Left cardiac atrium (tissue), 4 donors: Measurements from ENCODE around the gene DCST1. TPM values are rescaled to one million over a fixed set of nuclear protein-coding genes. Genes with fewer than 3 reads are reported as not detected.
"Not testable (repeated sequence)": the region's sequence is repeated elsewhere in the genome, so short reads cannot be mapped to it uniquely, and the experiment has no call there.

Source experiments
- ATAC-seq, 2 donors: fragments of 200-7000 bp; cut with Tn5 transposase; one replicate each; pipeline ENCODE4 v1.9.1; 2020; ENCODE audit warnings: mild to moderate bottlenecking in 2 of 2, moderate library complexity in 2 of 2
- DNase-seq: peaks from one replicate; pipeline ENCODE4 v3.0.0-alpha.2; 2020
- intact Hi-C, 2 donors: fragments of 100-400 bp; cut with DNase I; formaldehyde crosslinking; loops; one replicate each; pipeline versions ENCODE4 v1.14.1 to v1.15.1; 2022 to 2023
- long read RNA-seq: library from polyadenylated mRNA; unstranded; transcript quantifications from one replicate; pipeline ENCODE4 v2.0.0, GENCODE V29; 2021
- total RNA-seq, 2 donors: library from RNA; stranded (reverse); fragmentation: NEBNext Ultra II Directional; extraction: Animal tissue kit (Norgen Biotek cat#: 25700); gene quantifications; one replicate each; pipeline ENCODE4 v1.2.1, GENCODE V29; 2021
- donor health status: DM: no; HTN: yes; CAD: no.
- donor health status: DM: no; HTN: yes; CAD: no; lungs with severe emphysema.
- donor health status: DM: yes; HTN: yes; CAD: no.
- donor health status: Dilated cardiomyopathy.

Gene DCST1, protein sequence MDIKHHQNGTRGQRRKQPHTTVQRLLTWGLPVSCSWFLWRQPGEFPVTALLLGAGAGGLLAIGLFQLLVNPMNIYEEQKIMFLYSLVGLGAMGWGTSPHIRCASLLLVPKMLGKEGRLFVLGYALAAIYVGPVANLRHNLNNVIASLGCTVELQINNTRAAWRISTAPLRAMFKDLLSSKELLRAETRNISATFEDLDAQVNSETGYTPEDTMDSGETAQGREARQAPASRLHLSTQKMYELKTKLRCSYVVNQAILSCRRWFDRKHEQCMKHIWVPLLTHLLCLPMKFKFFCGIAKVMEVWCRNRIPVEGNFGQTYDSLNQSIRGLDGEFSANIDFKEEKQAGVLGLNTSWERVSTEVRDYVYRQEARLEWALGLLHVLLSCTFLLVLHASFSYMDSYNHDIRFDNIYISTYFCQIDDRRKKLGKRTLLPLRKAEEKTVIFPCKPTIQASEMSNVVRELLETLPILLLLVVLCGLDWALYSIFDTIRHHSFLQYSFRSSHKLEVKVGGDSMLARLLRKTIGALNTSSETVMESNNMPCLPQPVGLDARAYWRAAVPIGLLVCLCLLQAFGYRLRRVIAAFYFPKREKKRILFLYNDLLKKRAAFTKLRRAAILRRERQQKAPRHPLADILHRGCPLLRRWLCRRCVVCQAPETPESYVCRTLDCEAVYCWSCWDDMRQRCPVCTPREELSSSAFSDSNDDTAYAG
- total RNA-seq: not detected
- long read RNA-seq, partial matches to known transcripts: 0 of 1 reads
- long read RNA-seq, other reads (novel, unspliced or antisense): 1 of 1 reads

- ATAC-seq: no peak
- intact Hi-C loops: loop anchor here in 1 of 2 donors (10.0 kb wide), 1 partner anchor 129 kb away; no protein-coding TSS in a partner anchor
- DNase-seq: no peak
Measured at GRCh38 chr1:155033524-155033923, at the start of gene DCST1, which contains the start of gene DCST2. TSS of gene DCST1 (plus strand) at chr1:155033824. CDS start at chr1:155034037, 213 bp downstream. TSS of gene DCST2 (minus strand) at chr1:155033781. CDS start at chr1:155033701, 80 bp downstream.

GRCh38 chr1:154986736-154987135 lies 46.9 kb upstream of the DCST1 start:
- intact Hi-C loops, ATAC-seq, DNase-seq: not testable (repeated sequence)

DNA sequence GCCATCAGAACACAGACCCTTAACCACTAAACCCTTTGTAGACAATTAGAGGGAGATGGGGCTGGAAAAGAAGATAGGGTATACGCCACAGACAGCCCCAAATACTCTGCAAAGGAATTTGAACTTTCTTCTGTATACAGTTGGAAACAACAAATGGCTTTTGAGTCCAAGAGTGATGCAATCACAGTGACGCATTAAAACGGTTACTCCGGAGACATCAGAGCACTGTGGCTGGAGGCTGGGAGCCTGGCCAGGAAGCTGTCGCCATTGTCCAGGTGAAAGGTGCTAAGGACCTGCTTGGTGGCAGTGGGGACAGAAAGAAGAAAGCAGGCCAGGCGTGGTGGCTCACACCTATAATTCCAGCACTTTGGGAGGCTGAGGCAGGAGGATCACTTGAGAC lies 46.3 kb upstream of the DCST1 start:
- intact Hi-C loops: no loop called here
- no peak for ATAC-seq
- no peak for DNase-seq

DNA sequence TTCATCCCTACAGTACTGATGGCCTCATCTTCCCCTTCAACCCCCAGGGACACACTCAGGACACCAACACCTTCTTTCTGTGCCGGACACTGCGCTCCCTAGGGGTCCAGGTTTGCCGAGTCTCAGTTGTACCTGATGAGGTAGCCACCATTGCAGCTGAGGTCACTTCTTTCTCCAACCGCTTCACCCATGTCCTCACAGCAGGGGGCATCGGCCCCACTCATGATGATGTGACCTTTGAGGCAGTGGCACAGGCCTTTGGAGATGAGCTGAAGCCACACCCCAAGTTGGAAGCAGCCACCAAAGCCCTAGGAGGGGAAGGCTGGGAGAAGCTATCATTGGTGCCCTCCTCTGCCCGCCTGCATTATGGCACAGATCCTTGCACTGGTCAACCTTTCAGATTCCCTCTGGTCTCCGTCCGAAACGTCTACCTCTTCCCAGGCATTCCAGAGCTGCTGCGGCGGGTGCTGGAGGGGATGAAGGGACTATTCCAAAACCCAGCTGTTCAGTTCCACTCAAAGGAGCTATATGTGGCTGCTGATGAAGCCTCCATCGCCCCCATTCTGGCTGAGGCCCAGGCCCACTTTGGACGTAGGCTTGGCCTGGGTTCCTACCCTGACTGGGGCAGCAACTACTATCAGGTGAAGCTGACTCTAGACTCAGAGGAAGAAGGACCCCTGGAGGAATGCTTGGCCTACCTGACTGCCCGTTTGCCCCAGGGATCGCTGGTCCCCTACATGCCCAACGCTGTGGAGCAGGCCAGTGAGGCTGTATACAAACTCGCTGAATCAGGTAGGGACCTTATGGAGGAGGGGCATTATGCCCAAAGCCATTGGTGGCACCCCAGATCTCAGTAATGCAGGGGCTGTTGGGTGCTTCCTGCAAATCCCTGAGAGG lies 45.3 kb upstream of the DCST1 start:
- intact Hi-C loops: no loop called here
- DNase-seq (no peak), ATAC-seq (no peak)

DNA sequence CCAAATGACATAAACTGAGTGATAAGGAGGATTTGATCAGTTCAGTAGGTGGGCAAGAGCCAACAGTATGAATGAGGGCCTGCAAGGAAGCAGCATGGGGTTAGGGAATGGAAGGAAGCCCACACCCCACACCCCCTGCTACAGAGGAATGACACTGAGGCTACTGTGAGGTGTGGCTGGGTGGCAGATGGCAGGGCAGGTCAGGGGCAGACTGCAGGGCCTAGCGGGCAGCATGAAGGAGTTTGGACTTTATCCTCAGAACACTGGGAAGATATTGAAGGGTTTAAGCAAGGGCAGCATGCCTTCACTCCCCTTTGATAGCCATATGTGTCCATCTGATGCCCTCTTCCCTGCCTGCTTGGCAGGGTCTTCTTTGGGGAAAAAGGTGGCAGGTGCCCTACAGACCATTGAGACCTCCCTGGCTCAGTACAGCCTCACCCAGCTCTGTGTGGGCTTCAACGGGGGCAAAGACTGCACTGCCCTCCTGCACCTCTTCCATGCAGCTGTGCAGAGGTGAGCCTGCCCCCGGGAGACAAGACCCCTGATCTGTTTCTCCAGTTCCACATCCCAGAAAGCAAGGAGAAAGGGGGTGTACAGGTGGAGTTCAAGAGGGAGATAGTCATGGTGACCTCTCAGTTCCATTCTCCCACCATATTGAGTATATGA lies 44.3 kb upstream of the DCST1 start:
- ATAC-seq (no peak), DNase-seq (no peak)
- intact Hi-C loops: no loop called here

- ATAC-seq (no peak), DNase-seq (no peak)
- intact Hi-C loops: no loop called here
Measured at GRCh38 chr1:154990276-154990675, 43.3 kb upstream of the DCST1 start.

GRCh38 chr1:154992721-154993571 lies 40.7 kb upstream of the DCST1 start:
- ATAC-seq (no peak), DNase-seq (no peak)
- intact Hi-C loops: no loop called here

- DNase-seq (no peak), ATAC-seq (no peak)
- intact Hi-C loops: no loop called here
Measured at GRCh38 chr1:154993572-154994268, 39.9 kb upstream of the DCST1 start, which contains the start of gene LENEP. TSS of gene LENEP (plus strand) at chr1:154993586. CDS start at chr1:154993608, 22 bp downstream.

DNA sequence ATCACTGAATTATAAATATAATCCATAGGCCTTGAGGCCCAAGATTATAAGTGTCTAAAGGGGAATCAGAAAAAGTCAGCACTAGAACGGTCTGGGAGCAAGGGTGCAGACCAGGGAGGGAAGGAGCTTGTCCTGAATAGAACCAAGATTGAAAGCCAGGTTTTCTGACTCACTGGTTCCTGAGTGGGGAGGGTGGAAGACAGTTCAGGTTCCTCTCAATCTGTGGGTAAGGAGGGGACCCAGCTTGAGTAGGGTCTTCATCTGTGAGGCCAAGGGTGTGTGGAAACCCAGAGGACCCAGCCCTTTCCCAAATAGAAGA lies 39.4 kb upstream of the DCST1 start:
- intact Hi-C loops: no loop called here

DNA sequence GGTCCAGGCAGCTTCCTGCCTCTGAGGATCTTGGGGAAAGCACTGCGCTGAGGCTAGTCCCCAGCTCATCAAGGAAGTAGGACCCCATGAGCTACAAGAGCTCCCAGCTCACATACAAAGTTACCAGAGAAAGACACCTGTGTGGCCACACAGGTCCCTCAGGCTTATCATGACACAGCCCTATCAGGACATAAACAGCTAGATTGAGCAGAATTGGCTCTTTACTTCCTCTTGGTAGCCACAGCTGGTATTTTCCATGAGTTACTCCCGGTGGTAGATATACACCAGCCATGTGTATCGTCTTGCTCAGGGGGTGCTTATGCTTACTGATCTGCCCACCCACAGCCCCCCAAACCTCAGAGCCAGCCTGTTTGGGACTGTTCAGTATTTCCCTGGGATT lies 39.0 kb upstream of the DCST1 start:
- intact Hi-C loops: no loop called here
- ATAC-seq (no peak), DNase-seq (no peak)

More for the DNA sequence above, 39.4 kb upstream of the DCST1 start:
- DNase-seq: no peak
- ATAC-seq: no peak

DNA sequence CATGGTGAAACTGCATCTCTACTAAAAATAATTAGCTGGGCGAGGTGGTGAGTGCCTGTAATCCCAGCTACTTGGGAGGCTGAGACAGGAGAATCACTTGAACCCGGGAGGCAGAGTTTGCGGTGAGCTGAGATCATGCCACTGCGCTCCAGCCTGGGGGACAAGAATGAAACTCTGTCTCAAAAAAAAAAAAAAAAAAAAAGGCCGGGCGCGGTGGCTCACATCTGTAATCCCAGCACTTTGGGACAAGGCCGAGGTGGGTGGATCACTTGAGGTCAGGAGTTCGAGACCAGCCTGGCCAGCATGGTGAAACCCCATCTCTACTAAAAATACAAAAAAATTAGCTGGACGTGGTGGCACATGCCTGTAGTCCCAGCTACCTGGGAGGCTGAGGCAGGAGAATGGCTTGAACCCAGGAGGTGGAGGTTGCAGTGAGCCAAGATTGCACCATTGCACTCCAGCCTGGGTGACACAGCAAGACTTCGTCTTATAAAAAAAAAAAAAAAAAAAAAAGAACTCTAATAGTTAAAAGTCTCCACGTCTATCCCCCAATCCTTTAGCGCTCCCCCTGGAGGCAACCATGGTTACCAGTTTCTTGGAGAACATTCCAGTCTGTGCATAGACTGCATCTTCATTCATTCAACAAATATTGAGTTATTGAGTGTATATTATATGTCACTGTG lies 38.2 kb upstream of the DCST1 start:
- ATAC-seq, intact Hi-C loops: not testable (repeated sequence)
- DNase-seq: peak; percentile 65

DNA sequence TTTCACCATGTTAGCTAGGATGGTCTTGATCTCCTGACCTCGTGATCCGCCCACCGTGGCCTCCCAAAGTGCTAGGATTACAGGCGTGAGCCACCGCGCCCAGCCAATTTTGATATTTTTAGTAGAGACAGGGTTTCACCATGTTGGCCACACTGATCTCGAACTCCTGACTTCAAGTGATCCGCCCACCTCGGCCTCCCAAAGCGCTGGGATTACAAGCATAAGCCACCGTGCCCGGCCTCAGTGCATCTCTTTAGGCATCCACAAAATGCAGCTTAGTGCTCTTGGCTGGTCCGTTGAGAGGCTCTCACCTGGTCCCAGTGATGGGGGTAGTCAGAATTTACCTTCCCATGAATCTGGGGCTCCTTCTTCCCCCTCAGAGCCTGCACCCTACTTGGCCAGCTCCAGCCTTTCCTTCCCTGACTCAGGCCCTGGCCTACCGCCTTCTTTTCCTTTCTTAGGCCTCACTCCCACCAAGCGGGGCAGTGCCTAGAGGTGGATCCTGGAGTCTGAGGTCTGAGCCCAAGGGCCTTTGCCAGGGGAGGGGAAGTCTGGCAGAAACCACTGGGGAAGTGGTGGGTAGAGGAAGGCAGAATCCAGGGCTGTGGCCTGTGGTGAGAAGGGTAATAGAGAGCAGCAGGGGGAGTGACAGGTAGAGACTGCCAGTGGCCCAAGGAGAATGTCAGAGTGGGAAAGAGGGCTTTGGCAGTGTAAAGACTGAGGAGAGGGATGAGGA lies 36.5 kb upstream of the DCST1 start:
- no peak for ATAC-seq
- intact Hi-C loops: no loop called here
- DNase-seq: peak; percentile 22

DNA sequence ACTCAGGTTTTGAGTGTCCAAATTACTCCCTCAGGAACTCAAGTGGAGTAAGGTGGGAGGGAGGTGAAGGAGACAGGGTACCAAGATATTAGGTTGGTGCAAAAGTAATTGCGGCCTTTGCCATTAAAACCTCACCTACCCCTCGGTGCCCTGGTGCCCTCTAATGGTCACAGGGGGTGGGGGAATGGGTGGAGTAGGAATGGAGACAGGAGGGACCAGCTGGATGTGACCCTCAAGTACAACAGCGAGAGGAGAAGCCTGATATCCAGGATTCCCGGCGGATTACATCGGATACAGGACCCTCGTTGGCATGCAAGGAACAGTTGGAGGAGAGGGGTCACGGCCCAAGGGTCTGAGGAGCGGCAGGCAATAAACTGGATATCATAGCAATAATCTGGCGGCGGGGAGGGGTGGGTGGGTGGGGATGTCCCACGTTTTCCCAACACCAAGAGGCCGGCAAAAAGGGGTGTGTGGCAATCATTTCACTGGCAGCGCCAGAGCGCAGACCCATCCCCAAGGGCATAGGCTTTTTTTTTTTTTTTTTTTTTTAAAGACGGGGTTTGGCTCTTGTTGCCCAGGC lies 35.3 kb upstream of the DCST1 start:
- no peak for ATAC-seq
- intact Hi-C loops: no loop called here
- DNase-seq: peak; percentile 14

- intact Hi-C loops: no loop called here
- ATAC-seq: no peak
- peak; percentile 77 for DNase-seq
Measured at GRCh38 chr1:154998818-154999570, 34.6 kb upstream of the DCST1 start.
